GM12873 (cell line): Measurements from ENCODE around the gene MTHFD1L.

Experiments
- CTCF ChIP-seq: IDR thresholded peaks from 2 replicates; pipeline ENCODE4 v1.5.1; 2012; ENCODE audit warnings: low read depth, mild to moderate bottlenecking, moderate library complexity, low read length, control low read depth; ENCODE audit not compliant: insufficient read depth; ENCODE audit errors: missing control alignments

The MTHFD1L gene

DNA sequence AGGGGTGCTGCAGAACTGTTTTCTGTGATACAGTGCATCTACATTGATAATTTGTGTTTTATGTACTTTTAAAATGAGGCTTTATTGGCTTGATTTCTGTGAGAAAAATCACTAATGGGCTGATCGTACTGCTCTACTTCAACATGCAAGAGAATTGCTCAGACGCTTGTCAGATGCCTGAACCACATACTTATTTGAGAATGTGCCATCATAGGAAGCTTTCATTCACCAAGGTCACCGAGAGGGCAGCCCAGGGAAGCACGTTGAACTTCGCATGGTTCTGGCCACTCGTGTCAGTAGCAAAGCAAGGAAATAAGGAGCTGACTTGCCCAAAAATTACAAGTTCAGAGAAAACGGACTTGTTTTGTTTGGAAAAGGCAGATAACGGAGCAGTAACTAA is 205.8 kb downstream of the MTHFD1L start:
- no peak for TF ChIP-seq CTCF

DNA sequence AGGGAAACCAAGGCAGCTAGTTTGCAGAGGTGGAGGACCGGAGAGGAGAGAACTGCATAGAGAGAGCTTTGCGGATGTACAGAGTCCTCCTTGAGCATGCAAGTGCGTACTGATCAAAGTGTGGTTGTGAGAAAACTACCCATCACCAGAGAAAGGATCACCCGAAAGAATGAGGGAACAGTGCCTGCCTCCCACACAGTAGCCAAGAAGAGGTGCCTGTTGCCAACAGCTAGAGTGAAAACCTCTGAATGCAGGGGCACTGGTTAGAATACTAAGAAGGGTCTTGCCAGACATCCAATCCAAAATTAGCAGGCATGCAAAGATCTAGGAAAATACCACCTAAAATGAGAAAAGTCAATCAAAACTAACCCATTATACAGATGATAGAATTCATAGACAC is 207.6 kb downstream of the MTHFD1L start:
- TF ChIP-seq CTCF: no peak

GRCh38 chr6:151073701-151074100 is 208.2 kb downstream of the MTHFD1L start:
- no peak for TF ChIP-seq CTCF

GRCh38 chr6:151075005-151075404 is 209.5 kb downstream of the MTHFD1L start:
- TF ChIP-seq CTCF: no peak

- TF ChIP-seq CTCF: no peak
These were observed 210.0 kb downstream of the MTHFD1L start for GRCh38 chr6:151075527-151075926.

- no peak for TF ChIP-seq CTCF
These were observed 210.5 kb downstream of the MTHFD1L start for GRCh38 chr6:151075930-151076555.

GRCh38 chr6:151078655-151079054 is 213.2 kb downstream of the MTHFD1L start:
- no peak for TF ChIP-seq CTCF
